ENCODE results near the gene DLK1. TPM values are rescaled to one million over a fixed set of nuclear protein-coding genes. Genes with fewer than 3 reads are reported as not detected.

Gene DLK1
- total RNA-seq, 1 donor from 2014 or later, result 1.3 TPM

GRCh38 chr14:100731011-100731670, 4.4 kb downstream of the DLK1 start:
- Mint-ChIP-seq H3K27me3 (ENCODE audit: unreplicated experiment) (peaks cover 12% of the 10 kb centered on the region), H3K27ac (ENCODE audit: unreplicated experiment) (no peak overlapping the region), H3K4me3 (ENCODE audit: unreplicated experiment) (no peak overlapping the region), H3K4me1 (ENCODE audit: unreplicated experiment) (peaks cover 6% of the 10 kb centered on the region), H3K9me3 (ENCODE audit: unreplicated experiment) (no peaks in the 10 kb centered on the region), H3K36me3 (ENCODE audit: low read depth, unreplicated experiment) (peaks cover 3% of the 10 kb centered on the region)
- DNase-seq (ENCODE audit: low spot score), result no peak
- no peak for TF ChIP-seq CTCF (IDR thresholded peaks at IDR 0.05; ENCODE audit: unreplicated experiment)

GRCh38 chr14:100731846-100732765, 5.4 kb downstream of the DLK1 start:
- Mint-ChIP-seq H3K36me3 (ENCODE audit: low read depth, unreplicated experiment) (no peaks in the 10 kb centered on the region), H3K27ac (ENCODE audit: unreplicated experiment) (no peak overlapping the region)
- TF ChIP-seq CTCF (IDR thresholded peaks at IDR 0.05; ENCODE audit: unreplicated experiment), result no peak

GRCh38 chr14:100732766-100733100, 6.0 kb downstream of the DLK1 start:
- H3K9me3 Mint-ChIP-seq (ENCODE audit: unreplicated experiment), result no peaks in the 10 kb centered on the region
- TF ChIP-seq CTCF (IDR thresholded peaks at IDR 0.05; ENCODE audit: unreplicated experiment), result no peak
- DNase-seq (ENCODE audit: low spot score), result no peak
- peaks cover 4% of the 10 kb centered on the region for H3K27me3 Mint-ChIP-seq (ENCODE audit: unreplicated experiment)
- H3K4me3 Mint-ChIP-seq (ENCODE audit: unreplicated experiment), result no peak overlapping the region
- no peak overlapping the region for H3K27ac Mint-ChIP-seq (ENCODE audit: unreplicated experiment)
- H3K4me1 Mint-ChIP-seq (ENCODE audit: unreplicated experiment), result no peaks in the 10 kb centered on the region
- no peaks in the 10 kb centered on the region for H3K36me3 Mint-ChIP-seq (ENCODE audit: low read depth, unreplicated experiment)

More at GRCh38 chr14:100731846-100732765, 5.4 kb downstream of the DLK1 start:
- Mint-ChIP-seq H3K27me3 (ENCODE audit: unreplicated experiment) (peaks cover 8% of the 10 kb centered on the region), H3K4me1 (ENCODE audit: unreplicated experiment) (peaks cover 3% of the 10 kb centered on the region), H3K4me3 (ENCODE audit: unreplicated experiment) (no peak overlapping the region), H3K9me3 (ENCODE audit: unreplicated experiment) (no peaks in the 10 kb centered on the region)
- no peak for DNase-seq (ENCODE audit: low spot score)

- Mint-ChIP-seq H3K9me3 (ENCODE audit: unreplicated experiment) (no peaks in the 10 kb centered on the region), H3K4me3 (ENCODE audit: unreplicated experiment) (no peak overlapping the region), H3K27ac (ENCODE audit: unreplicated experiment) (no peak overlapping the region), H3K36me3 (ENCODE audit: low read depth, unreplicated experiment) (no peaks in the 10 kb centered on the region), H3K4me1 (ENCODE audit: unreplicated experiment) (no peaks in the 10 kb centered on the region), H3K27me3 (ENCODE audit: unreplicated experiment) (peaks cover 4% of the 10 kb centered on the region)
- DNase-seq (ENCODE audit: low spot score), result no peak
- TF ChIP-seq CTCF (IDR thresholded peaks at IDR 0.05; ENCODE audit: unreplicated experiment), result no peak
These were observed 6.6 kb downstream of the DLK1 start for GRCh38 chr14:100733152-100733850.
